Colon (tissue), 2 donors: ENCODE data around the gene VASN.

Experiments
- FAIRE-seq: peaks from 2 replicates; lab custom pipeline; 2012; peaks lifted over from hg19 to GRCh38; lab: Jason Lieb, UNC
- donor health status: control.
- donor health status: control.

The VASN gene

DNA sequence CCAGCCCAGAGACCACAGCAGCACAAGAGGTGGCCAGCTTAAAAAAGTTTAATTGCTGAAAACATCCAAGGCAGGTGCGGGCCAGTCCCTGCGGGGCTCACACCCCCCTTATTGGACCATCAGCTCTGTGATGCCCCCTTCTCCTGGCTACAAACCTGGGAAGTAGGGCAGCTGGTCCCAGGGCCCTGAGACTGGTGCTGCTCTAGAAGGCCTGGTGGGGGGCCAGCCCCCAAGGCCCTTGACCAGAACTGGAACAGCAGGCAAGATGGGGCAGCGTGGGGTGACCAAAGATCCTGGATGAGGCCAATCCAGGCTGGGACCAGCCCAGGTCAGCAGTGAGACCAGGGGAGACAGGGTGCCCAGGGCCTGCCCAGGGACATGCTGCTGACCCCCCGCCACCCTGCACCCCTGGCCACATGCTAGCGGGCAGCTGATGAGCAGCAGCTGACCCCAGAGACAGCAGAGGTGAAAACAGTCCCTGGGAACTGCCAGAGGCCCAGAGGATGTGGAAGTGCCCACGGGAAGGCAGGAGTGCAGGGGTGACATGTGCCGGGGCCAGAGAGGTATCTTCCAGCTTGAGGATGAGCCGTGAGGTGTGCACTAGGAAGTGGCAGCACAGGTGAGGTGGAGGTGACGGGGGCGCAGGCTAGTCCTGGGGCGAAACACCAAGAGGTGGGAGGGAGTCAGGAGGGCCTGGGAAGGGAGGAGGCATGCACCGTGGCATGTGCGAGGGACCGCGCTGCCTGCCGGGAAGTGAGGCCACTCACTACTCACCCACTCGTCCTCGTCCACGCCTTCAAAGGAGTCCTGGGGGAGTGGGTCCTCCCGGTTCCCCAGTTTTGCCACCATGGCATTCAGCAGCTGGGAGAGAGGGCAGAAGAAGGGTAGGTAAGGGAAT, 16.9 kb upstream of the VASN start:
- no peak for FAIRE-seq

DNA sequence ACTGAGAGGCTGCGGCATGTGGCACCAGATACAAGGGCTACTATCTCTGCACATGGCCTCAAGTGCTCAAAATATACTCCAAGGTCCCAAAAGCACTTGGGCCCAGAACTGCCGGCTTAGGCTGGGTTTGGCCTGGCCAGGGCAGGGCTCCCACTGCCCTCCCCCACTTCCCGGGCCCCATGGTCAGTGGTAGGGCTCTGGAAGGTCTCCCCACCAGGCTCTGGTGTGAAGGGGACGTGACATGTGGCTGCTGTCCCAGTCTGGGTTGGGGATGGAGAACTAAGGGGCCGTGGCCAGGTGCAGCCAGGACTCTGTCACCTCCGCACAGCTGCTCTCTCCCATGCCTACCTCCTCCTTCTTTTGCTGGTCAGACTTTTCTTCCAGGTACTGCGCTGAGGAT, 14.8 kb upstream of the VASN start:
- FAIRE-seq: no peak

- FAIRE-seq: no peak
Measured at GRCh38 chr16:4358236-4358635, 13.4 kb upstream of the VASN start.

DNA sequence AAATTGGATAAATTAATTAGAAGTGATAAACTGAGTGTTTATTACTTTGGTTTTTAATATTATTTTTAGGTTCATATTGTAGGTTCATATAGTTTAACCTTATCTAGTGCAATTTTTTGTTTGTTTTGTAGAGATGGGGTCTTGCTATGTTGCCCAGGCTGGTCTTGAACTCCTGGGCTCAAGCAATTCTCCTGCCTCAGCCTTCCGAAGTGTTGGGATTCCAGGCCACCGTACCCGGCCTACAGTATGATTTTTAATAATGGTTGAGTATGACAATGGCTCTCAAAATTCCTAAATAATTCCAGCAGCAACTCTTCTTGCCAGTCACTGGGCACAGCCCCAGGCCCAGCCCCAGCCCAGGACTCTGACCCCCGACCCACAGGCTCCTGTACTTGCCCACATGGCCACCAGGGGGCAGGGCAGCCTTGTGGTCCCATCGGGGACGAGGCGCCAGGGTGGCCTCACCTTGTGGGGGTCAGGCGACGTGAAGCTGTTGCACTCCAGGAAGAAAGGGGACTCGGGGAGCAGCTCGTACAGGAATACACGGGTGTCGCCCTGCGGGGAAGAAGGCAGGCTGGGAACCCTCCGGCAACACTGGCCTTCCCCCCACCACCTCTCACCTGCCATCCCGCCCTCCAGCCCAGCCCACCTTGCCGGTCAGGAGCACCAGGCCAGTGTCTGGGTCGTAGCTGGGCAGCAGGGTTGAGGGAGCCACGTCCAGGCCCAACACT, 12.7 kb upstream of the VASN start:
- no peak for FAIRE-seq

GRCh38 chr16:4359914-4360313, 11.7 kb upstream of the VASN start:
- no peak for FAIRE-seq

GRCh38 chr16:4360538-4361021, 11.1 kb upstream of the VASN start:
- no peak for FAIRE-seq

GRCh38 chr16:4361033-4361943, 10.4 kb upstream of the VASN start:
- FAIRE-seq: no peak

- FAIRE-seq: no peak
Measured at GRCh38 chr16:4361944-4362311, 9.7 kb upstream of the VASN start.

DNA sequence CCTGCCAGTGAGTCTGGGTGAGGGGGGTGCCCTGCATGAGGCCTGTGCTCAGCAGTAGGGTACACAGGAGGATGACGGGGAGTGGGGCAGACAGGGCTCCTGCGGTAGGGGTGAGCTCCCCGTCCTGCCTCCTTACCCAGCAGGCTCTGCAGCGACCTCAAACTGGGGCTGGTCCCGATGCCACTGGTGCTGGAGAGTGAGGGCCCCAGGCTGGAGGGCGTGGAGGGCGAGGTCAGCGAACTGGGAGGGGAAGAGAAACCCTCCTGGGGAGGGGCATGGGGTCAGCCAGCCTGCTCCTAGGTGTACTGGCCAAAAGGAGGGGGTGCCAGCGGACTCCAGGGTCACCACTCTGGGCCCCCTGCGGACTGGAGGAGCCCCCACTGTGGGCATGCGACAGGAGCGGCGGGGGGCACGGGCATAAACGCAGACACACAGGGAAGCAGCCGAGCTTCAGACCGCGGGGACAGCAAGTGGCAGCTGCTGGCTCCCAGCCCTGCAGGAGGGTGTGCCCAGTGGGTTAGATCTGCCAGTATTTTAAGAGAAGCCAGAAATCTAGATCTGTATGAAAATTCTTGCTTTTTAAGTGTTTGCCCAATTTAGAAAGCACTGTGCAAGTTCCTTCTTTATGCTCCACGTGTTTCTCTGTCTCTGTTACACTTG, 9.0 kb upstream of the VASN start:
- no peak for FAIRE-seq

- no peak for FAIRE-seq
Measured at GRCh38 chr16:4364196-4365013, 7.2 kb upstream of the VASN start.

DNA sequence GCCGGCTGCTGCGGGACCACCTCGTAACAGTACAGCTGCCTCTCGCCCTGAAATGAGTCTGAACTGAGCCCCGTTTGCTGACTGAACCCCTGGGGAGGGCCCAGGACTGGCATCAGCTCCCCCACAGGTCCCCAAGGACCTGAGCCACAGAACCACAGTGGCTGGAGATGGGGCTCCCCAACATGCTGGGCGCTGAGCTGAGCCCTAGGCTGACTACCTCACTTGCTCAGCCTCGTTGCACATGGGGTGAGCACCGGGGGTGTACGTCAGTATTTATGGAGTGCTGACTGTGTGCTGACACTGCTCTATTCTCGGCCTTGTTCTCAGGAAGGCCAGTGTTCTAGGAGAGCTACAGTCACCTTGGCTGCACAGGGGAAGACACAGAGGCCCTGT, 6.6 kb upstream of the VASN start:
- FAIRE-seq: no peak

- no peak for FAIRE-seq
Measured at GRCh38 chr16:4365615-4366014, 6.0 kb upstream of the VASN start.

DNA sequence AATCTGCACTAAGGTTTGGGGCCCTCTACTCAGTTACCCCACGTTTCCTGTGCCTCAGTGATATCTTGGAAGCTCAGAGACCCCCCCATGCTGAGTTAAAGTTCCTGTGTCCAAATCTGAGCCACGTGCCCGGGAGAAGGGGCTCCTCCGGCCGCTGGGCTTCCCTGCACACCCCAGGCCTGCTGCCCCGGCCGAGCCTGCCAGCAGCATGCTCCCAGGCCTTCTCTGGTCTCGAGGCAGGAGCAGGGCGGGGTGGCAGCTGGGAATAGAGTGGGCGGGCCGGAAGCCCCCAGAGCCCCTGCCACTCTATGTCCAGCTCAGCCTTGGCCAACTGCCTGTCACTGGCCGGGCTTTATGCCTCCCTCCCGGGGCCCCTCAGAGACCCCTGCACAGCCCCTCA, 5.6 kb upstream of the VASN start:
- FAIRE-seq: no peak

GRCh38 chr16:4367393-4367856, 4.2 kb upstream of the VASN start:
- no peak for FAIRE-seq

DNA sequence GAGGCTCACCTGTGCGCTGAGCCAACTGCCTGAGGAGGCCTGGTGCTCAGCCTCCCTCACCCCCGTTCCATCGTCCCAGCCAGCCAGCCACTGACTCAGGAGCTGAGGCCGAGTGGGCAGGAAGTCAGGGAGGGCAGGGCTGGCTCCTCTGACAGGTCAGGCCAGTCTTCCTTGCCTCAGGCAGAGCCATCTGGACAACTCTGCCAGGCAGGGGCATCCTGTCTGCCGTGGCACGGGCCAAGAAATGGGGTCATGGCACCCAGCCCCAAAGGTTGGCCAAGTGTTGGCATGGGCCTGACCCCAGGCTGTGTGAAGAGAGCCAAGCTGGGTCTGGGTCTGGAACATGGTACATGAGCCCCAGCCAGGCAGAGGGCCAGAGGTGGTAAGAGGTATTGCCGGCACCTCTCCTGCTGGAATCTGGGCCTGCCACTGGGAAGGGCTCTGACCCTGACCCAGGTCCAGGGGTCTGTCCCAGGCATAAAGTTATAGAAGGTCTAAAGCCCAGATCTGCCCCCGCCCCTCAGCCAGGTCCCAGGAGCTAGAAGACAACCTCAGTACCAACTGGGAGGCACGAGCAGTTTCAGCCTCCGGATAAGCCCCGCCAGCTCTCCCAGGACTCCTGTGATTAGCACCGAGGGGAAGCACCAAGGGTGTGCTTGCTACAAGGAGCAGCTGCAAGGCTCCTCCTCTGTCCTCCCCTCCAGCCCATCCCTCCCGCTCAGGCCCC, 2.5 kb upstream of the VASN start:
- no peak for FAIRE-seq

DNA sequence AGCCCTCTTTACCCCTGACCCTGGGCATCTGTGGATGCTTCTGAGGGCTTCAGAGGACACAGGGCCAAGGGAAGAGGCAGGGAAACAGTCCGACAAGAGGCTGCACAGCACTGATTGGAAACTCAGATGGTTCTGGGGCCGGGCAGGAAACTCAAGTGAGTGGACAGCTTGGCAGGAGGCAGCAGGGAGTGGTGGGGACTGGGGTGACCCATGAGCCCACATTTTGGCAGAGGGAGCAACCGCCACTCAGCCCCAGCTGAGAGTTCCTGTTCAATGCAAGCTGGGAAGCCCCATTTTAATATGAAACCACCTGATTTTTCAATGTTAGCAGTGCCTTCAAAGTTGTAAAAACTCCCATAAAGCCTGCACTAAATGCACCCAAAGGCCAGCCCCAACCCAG, 1.5 kb upstream of the VASN start:
- FAIRE-seq: no peak

DNA sequence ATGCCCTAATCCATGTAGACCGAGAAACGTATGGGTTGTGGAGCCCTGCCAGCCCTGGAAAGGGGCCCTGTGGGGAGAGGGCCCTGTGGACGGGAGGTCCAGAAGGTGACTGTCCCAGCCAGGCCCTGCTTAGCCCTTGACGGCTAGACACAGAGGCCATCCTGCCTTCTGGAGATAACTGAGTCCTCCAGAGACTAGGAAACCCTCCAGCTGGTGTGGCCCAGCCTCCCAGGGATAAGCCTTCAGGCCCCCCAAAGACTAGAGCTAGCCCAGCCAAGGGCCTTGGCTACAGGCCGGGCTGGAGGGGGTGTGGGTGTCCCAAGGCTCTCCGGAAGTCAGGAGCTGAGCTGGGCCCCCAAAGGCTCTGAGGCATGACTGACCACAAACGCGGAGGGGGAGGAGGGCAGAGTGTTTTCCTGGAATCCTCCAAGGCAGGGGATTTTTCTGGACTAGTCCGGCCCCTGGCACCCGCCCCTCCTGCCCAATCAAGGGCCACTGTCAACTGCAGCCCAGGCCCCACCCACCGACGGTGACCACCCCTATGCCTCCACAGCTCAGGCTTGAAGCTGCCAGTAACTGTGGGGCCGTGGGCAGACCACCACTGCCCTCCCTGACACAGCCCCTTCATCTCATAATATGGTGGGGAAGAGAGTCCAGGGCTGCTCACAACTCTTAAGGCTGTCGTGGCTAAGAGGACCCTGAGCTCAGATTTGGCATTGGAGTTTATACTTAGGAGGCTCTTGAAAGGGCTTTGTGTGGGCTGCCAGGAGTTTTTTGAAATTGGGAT, 885 bp upstream of the VASN start:
- no peak for FAIRE-seq

- FAIRE-seq: no peak
Measured at GRCh38 chr16:4372001-4372577, 441 bp downstream of the VASN start.
